ENCODE results near the gene FAM120B.

GRCh38 chr6:170407200-170407599, 100.6 kb downstream of the FAM120B start:
- TF ChIP-seq CTCF (IDR thresholded peaks at IDR 0.05 in 4 of 5, conservative IDR thresholded peaks at IDR 0.05 in 1 of 5) (no peak), POLR2A (IDR thresholded peaks at IDR 0.05) (no peak)

All from gastrocnemius medialis (tissue), 4 donors.